GM21737 (cell line): ENCODE data around the gene RAPGEF4.
"Not testable (repeated sequence)": the region's sequence is repeated elsewhere in the genome, so short reads cannot be mapped to it uniquely, and the experiment has no call there.

ENCODE experiments used
- ATAC-seq: cut with Tn5 transposase; IDR thresholded peaks from one replicate; pipeline ENCODE4 v1.9.1; 2021; ENCODE audit warnings: mild to moderate bottlenecking, moderate library complexity; ENCODE audit not compliant: unreplicated experiment

The RAPGEF4 gene

GRCh38 chr2:172725746-172726145 is 9.9 kb upstream of the RAPGEF4 start:
- ATAC-seq = no peak

GRCh38 chr2:172726172-172726735 is 9.4 kb upstream of the RAPGEF4 start:
- ATAC-seq = no peak

- no peak for ATAC-seq
Measured at GRCh38 chr2:172730411-172730810, 5.2 kb upstream of the RAPGEF4 start.

- ATAC-seq = no peak
Measured at GRCh38 chr2:172734711-172735581, 699 bp upstream of the RAPGEF4 start.

GRCh38 chr2:172736424-172737174 is 954 bp downstream of the RAPGEF4 start:
- ATAC-seq = no peak

GRCh38 chr2:172739661-172740266 is 4.1 kb downstream of the RAPGEF4 start:
- no peak for ATAC-seq

GRCh38 chr2:172740856-172741255 is 5.2 kb downstream of the RAPGEF4 start:
- ATAC-seq = no peak

- no peak for ATAC-seq
Measured at GRCh38 chr2:172742931-172743540, 7.4 kb downstream of the RAPGEF4 start.

- no peak for ATAC-seq
Measured at GRCh38 chr2:172743898-172744297, 8.3 kb downstream of the RAPGEF4 start.

GRCh38 chr2:172745636-172746035 is 10.0 kb downstream of the RAPGEF4 start:
- ATAC-seq = no peak

GRCh38 chr2:172748543-172748942 is 12.9 kb downstream of the RAPGEF4 start:
- ATAC-seq = not testable (repeated sequence)

- no peak for ATAC-seq
Measured at GRCh38 chr2:172749388-172749787, 13.7 kb downstream of the RAPGEF4 start.

- ATAC-seq = no peak
Measured at GRCh38 chr2:172751564-172751963, 15.9 kb downstream of the RAPGEF4 start.

- no peak for ATAC-seq
Measured at GRCh38 chr2:172753610-172754009, 18.0 kb downstream of the RAPGEF4 start.

GRCh38 chr2:172759441-172759840 is 23.8 kb downstream of the RAPGEF4 start:
- ATAC-seq = no peak

- no peak for ATAC-seq
Measured at GRCh38 chr2:172761306-172761705, 25.7 kb downstream of the RAPGEF4 start.

- ATAC-seq = no peak
Measured at GRCh38 chr2:172762574-172762973, 26.9 kb downstream of the RAPGEF4 start.

GRCh38 chr2:172763079-172763478 is 27.4 kb downstream of the RAPGEF4 start:
- no peak for ATAC-seq

GRCh38 chr2:172765662-172766061 is 30.0 kb downstream of the RAPGEF4 start:
- no peak for ATAC-seq

GRCh38 chr2:172768401-172768800 is 32.8 kb downstream of the RAPGEF4 start:
- ATAC-seq = no peak

GRCh38 chr2:172769879-172770278 is 34.2 kb downstream of the RAPGEF4 start:
- ATAC-seq = no peak
